Gastroesophageal sphincter (tissue), 3 donors: ENCODE results near the gene KLHL21.

Experiments used
- CTCF ChIP-seq, 4 experiments: fragments of 200-600 bp in 2 of 4; fragments of 450-650 bp in 2 of 4; sonication (generic) in 1 of 4; IDR thresholded peaks; one replicate each; pipeline ENCODE4 v1.5.1; 2017 to 2019; ENCODE audit warnings: antibody characterized with exemption in 4 of 4, mild to moderate bottlenecking in 2 of 4, moderate library complexity in 2 of 4
- EP300 ChIP-seq: sonication (generic); formaldehyde crosslinking; IDR thresholded peaks from one replicate; pipeline ENCODE4 v1.6.1; 2017; ENCODE audit warnings: antibody characterized with exemption, mild to moderate bottlenecking
- POLR2A ChIP-seq, 2 donors: fragments of 450-650 bp; IDR thresholded peaks; one replicate each; pipeline ENCODE4 v1.6.1; 2017; ENCODE audit warnings: antibody characterized with exemption in 2 of 2, mild to moderate bottlenecking in 2 of 2, moderate library complexity in 1 of 2
- POLR2AphosphoS5 ChIP-seq: sonication (generic); formaldehyde crosslinking; IDR thresholded peaks from one replicate; pipeline ENCODE4 v1.6.1; 2017; ENCODE audit warnings: antibody characterized with exemption

DNA sequence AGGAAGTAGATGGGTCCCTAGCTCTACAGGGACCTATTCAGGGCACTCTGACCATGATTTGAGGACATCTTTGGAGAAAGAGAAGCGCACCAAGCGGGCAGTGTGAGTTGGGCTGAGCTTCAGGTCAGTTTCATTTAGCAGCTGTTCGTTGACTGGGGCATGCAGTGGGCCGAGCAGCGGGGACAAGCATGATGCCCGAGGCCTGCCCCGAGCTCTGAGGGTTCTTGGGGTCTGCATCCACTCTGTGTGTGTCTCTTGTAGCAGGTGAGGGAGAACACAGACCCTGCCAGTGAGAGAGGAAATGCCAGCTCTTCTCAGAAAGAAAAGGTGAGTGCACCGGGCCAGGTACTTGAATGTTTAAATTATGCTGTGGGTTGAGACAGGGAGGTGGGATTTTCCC lies 27.4 kb upstream of the KLHL21 start:
- TF ChIP-seq CTCF (IDR thresholded peaks at IDR 0.05) (no peak), POLR2AphosphoS5 (no peak), POLR2A (IDR thresholded peaks at IDR 0.05) (no peak), EP300 (no peak)
